Stimulated activated CD8-positive, alpha-beta memory T cell treated with anti-CD3 and anti-CD28 coated beads, Interleukin-15, amount 100 ng/mL, for 24 hours (primary cell): ENCODE results near the gene GFI1.
A peak's percentile ranks its signal among the peaks of the same experiment; 100 is the strongest.

Experiments used
- DNase-seq: peaks from one replicate; pipeline ENCODE4 v3.0.0-alpha.2; 2020; ENCODE audit warnings: low read depth

The GFI1 gene

GRCh38 chr1:92487078-92487605 is 417 bp upstream of the GFI1 start:
- DNase-seq: no peak

- peak; percentile 70 for DNase-seq
These were observed 1.1 kb downstream of the GFI1 start for GRCh38 chr1:92485381-92486250.

DNA sequence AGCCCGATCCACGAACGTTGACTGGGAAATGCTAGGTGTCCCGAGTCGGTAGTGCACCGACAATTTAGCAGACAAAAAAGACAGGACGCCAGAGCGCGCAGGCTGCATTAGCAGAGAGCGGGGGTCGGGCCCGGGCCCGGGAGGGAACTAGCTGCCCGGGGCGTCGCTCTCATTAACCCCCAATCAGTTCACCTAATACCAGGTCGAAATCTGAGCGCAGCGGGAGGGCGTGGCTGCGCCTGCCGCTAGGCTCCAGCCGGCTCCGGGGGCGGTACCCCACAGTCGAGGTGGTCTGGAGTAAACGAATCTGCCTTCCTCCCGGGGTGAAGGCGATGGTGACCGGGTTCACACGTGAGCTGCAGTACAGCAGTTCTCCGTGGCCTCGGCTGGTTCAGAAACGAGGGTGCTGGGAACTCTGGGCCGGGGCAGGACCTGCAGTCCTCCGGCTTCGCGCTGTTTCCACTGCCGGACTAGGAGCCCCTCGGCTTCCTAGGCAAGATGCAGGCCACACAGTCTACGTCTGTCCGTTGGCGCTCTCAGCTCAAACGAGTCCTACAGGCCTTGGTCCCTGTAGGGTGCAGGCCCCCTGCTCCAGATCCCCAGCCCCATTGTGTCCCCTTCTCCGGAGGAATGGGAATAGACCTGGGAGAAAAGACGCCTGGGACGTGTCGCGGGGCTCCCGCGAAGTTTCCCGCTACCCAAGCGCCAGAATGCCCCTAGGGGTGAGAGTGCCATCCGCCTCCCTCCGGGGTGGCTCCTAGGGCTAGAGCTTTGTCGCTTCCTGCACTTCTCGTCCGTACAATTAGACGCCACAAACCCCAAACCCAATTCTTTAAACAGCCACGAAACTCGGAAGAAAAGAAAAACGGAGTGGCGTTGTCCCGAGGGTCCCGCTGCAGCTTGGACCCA is 2.0 kb downstream of the GFI1 start:
- peak; percentile 43 for DNase-seq

DNA sequence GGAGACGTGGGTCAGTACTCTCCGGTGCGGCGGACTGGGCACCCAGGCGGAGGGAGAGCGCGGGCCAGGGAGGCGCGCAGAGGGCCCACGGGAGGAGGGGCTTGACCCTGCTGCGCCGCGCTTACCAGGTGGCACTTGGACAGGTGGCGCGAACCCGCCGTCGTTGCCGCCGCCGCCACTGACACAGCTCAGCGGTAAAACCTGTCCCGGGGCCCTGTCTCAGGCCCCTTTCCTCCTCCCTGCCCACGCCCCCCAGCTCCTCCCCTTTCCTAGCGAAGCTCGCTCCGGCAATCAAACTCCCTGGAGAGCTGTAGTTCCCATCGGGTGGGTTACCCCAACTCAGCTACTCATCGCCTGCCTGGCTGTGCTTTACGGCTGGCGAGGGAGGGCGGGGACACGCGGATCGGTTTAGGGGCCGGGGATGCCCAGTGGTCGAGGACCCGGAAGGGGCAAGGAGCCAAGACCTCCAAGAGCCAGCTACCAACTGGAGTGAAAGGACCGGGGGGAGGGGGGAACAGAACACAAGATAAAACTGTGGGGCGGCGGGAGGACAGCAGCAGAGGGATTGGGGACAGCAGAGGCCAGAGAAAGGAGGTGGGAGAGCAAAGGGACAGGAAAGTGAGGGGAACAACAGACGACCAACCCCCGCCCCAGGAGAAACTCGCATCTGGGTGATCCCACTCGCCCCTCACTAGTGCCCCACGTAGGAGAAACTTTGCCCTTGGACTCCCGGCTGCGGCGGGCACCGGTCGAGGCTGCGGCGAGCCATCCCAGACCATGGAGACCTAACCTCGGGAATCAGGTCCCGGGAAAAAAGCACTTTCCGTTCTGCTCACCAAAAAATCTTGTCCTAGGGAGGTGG is 2.9 kb downstream of the GFI1 start:
- peak; percentile 35 for DNase-seq

GRCh38 chr1:92482665-92483609 is 3.8 kb downstream of the GFI1 start:
- DNase-seq: no peak

DNA sequence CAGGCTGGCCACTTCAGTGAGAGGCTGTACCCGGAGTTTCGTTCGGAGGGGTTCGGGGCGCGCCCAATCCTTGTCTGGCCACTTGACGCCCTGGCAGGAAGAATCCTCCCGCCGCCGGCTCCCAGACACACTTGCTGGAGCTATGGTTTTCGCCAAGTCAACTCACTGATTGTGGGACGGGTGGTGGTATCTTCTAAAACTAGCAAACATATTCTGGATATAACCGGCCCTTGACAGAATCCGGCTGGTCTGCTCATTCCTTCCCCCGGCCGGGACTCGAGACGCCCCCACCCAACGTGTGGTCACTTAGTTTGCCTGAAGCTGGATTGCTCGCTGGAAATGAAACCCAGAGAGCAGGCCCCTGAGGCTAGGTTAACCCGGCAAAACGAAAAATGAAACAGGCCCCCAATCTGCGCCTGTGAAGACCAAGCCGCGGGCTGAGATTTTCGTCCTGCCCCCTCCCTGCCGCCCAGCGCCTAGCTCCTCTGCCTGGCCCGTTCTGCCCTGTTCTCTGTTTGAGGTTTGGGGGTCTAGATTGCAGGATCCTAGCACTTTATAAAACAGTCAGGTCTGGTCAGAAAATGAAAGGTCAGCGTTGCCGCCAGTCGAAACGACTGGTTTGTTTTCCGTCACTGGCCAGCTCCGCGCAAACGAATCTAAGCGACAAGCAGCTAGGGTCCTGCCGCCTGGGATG is 4.6 kb downstream of the GFI1 start:
- no peak for DNase-seq

- DNase-seq: no peak
These were observed 5.2 kb downstream of the GFI1 start for GRCh38 chr1:92481599-92481925.

DNA sequence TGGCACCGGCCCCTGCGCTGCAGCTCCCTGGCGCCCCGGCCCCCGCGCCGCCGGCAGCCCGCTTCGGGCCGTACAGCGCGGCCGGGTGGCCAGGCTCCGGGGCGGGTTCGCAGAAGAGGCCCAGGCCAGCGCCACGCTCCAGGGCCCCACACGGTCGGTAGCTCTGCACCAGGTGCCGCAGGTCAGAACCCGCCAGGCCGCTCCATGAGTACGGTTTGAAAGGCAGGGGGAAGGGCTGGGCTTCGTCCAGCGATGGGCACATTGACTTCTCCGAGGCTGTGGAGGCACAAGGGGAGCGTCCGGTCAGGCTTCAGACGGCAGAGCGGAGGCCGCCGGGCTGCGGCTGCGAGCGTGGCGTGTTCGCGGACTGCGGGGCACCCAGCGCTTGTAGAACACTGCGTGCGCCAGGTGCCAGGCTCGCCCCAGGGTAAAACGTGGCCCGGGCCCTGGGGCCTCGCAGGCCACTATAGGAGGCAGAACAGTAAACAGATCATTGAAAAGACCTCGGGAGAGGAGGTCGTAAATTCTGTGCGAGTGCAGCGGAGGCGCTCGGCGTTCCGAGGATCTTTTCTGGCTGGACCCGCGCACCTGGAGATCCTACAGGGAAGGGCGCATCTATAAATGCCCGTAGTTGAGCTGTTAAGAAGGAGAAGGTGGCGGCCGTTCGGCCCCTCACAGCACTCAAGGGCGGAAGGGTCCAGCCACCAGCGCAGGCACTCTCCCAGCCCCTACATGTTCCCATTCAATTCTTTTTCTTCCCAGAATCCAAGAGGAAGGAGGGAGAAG is 5.7 kb downstream of the GFI1 start:
- DNase-seq: no peak

DNA sequence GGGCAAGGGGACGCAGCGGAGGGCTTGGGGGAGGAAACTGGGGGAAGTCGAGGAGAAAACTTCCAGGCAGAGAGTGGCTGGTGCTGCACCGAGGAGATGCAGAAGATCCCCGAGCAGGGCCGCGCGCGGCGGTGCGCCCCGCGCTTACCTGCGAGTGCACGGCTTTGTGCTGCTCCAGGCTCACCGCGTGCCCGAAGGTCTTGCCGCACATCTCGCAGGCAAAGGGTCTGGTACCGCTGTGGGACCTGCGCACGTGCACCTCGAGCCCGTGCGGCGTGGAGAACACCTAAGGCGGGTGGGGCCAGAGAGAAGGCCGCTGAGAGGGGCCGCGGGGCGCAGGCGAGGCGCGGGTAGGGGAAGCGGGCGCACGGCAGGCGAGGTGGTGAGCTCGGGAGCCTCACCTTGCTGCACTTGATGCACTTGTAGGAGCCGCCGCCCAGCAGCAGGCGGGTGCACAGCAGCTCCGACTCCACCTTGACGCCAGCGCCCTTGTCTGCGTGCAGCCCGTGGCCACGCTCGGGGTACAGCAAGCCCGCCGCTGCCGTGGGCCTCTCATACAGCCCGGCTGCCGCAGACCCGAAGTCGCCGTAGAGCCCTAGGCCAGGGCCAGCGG is 6.4 kb downstream of the GFI1 start:
- no peak for DNase-seq

DNA sequence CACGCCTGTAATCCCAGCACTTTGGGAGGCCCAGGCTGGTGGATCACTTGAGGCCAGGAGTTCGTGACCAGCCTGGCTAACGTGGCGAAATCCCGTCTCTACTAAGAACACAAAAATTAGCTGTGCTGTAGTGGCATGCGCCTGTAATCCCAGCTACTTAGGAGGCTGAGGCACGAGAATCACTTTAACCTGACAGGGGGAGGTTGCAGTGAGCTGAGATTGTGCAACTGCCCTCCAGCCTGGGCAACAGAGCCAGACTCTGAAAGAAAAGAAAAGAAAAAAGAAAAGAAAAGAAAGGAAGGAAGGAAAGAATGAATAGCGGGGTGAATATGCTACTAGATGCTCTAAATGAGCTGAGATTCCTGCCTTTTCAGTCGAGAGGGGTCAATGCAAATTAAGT is 7.1 kb downstream of the GFI1 start:
- DNase-seq: no peak

GRCh38 chr1:92478393-92478792 is 8.3 kb downstream of the GFI1 start:
- no peak for DNase-seq

GRCh38 chr1:92476071-92476631 is 10.6 kb downstream of the GFI1 start:
- DNase-seq: no peak

DNA sequence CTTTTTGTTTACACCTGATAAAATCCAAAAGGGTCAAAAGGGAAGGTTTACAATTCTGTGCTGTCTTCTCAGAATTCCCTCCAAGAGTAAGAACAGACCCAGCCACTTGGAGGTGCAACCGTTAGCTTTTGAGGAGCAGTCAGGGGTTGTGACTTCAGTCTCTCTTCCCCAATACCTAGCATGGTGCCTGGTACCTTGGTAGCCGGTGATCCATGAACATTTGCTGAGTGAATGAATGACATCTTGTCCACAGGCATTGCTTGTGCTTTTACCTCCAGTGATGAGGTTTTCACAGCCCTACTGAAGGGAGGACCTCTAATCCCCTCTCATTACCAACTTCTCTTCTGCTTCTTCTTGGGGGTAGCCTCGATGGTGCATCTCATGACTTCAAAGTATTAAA is 11.7 kb downstream of the GFI1 start:
- no peak for DNase-seq

DNA sequence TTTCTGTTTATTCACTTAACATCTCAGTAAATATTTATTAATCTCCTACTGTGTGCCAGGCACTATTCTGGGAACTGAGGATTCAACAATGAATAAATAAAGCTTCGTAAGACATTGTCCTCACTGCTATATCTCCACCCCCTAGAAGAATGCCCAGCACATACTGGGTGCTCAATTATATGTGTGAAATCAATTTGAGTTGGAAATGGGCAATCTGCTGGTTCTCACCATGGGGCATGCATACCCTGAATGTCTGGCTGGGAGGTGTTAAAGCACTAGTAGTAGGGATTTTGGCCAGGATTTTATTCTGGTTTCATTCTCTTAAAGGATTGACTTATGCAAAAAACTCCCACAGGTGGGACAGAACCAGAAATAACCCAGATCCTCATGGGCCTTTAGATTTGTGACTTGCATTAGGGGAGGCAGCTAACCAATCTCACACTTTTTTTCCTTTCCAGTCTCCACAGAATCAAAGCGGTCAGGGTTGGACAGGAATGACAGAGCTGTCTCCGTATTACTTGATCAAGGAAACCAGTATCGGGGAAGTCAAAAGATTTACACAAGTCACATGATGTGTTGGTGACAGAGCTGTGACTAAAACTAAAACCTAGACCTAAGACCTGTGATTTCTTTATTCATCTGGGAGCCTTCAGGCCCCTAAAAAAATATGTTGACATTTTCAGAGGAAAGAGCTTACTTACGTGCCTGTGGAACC is 12.8 kb downstream of the GFI1 start:
- DNase-seq: no peak

DNA sequence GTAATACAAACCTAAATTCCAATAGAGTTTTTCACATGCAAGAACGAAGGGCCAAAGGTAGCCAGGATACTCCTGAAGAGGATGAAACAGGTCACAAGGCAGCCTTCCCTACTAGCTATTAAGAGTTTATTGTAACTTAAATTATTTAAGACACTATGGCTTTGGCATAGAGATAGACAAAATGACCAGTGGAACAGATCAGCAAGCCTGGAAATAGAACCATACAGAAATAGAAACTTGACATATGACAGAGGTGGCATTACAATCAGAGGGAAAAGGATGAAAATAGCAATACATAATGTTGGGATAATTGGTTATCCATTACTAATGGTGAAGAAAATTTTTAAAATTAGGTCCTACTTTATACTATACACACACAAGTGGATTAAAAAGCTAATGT is 16.5 kb downstream of the GFI1 start:
- no peak for DNase-seq

- DNase-seq: no peak
These were observed 19.9 kb downstream of the GFI1 start for GRCh38 chr1:92466683-92467352.

DNA sequence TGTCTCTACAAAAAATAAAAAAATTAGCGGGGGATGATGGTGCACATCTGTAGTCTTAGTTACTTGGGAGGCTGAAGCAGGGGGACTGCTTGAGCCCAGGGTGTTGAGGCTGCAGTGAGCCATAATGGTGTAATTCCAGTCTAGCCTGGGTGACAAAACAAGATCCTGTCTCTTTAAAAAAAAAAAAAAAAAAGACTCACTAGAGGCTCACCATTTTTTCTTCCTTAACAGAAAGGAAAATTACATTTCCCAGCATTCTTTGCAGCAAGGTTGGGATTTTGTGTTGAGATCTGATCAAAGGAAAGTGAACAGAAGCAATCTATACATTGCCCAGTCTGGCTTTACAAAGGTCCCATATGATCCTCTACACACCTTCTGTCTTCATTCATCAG is 21.5 kb downstream of the GFI1 start:
- no peak for DNase-seq
